K562 (cell line): ENCODE results near the gene MUCL3. TPM values are rescaled to one million over a fixed set of nuclear protein-coding genes. Genes with fewer than 3 reads are reported as not detected.

Experiments
- ARID2 ChIP-seq: fragments of 450-650 bp; IDR thresholded peaks from 2 replicates; pipeline ENCODE4 v1.6.1; 2017; ENCODE audit warnings: antibody characterized with exemption, mild to moderate bottlenecking
- BRF1 ChIP-seq: IDR thresholded peaks from 3 replicates; pipeline ENCODE4 v1.6.1; 2011; ENCODE audit warnings: borderline replicate concordance, mild to moderate bottlenecking; ENCODE audit not compliant: insufficient read length; ENCODE audit errors: extremely low read depth
- CCAR2 ChIP-seq: fragments of 200-400 bp; formaldehyde crosslinking; IDR thresholded peaks from 2 replicates; pipeline ENCODE4 v1.6.1; 2017; ENCODE audit warnings: mild to moderate bottlenecking, low read depth, low read length
- CCNT2 ChIP-seq: IDR thresholded peaks from 2 replicates; pipeline ENCODE4 v1.6.1; 2011; ENCODE audit warnings: borderline replicate concordance, low read depth, mild to moderate bottlenecking, moderate library complexity, mixed read lengths, low read length; ENCODE audit not compliant: insufficient read length; ENCODE audit errors: extremely low read depth
- ESRRA ChIP-seq: fragments of 450-650 bp; IDR thresholded peaks from 2 replicates; pipeline ENCODE4 v1.6.1; 2014; ENCODE audit warnings: low read depth, mild to moderate bottlenecking, moderate library complexity, borderline replicate concordance
- ESRRB ChIP-seq: fragments of 250-450 bp; sonication (Bioruptor Pico); IDR thresholded peaks from 2 replicates; pipeline ENCODE4 v1.5.0; 2020; ENCODE audit warnings: mild to moderate bottlenecking, moderate library complexity, borderline replicate concordance
- FOSL1 ChIP-seq: fragments of 200-800 bp; sonication (Bioruptor generic); conservative IDR thresholded peaks from 2 replicates; pipeline ENCODE4 v1.6.1; 2016; ENCODE audit warnings: missing genetic modification characterization, missing compliant biosample characterization
- HMGN3 ChIP-seq: IDR thresholded peaks from 2 replicates; pipeline ENCODE4 v1.6.1; 2011; ENCODE audit warnings: borderline replicate concordance, low read depth, mild to moderate bottlenecking, mixed read lengths, low read length; ENCODE audit not compliant: insufficient read length; ENCODE audit errors: extremely low read depth
- KLF1 ChIP-seq: fragments of 450-650 bp; IDR thresholded peaks from 2 replicates; pipeline ENCODE4 v1.6.1; 2016; ENCODE audit warnings: missing genetic modification characterization, missing compliant biosample characterization
- LARP7 ChIP-seq: fragments of 450-650 bp; IDR thresholded peaks from 2 replicates; pipeline ENCODE4 v1.6.1; 2016
- NCOA4 ChIP-seq: fragments of 450-650 bp; IDR thresholded peaks from 2 replicates; pipeline ENCODE4 v1.6.1; 2018; ENCODE audit warnings: mild to moderate bottlenecking; ENCODE audit not compliant: partially characterized antibody
- POU5F1 ChIP-seq: fragments of 150-350 bp; IDR thresholded peaks from 2 replicates; pipeline ENCODE4 v1.6.1; 2014; ENCODE audit warnings: borderline replicate concordance, low read length, low read depth, mild to moderate bottlenecking; ENCODE audit not compliant: partially characterized antibody
- SRSF9 ChIP-seq: fragments of 200-400 bp; formaldehyde crosslinking; IDR thresholded peaks from 2 replicates; pipeline ENCODE4 v1.6.1; 2017; ENCODE audit warnings: low read depth, low read length, borderline replicate concordance
- STAG1 ChIP-seq: sonication (generic); formaldehyde crosslinking; IDR thresholded peaks from 2 replicates; pipeline ENCODE4 v1.5.0; 2020; ENCODE audit warnings: missing genetic modification reagents, borderline replicate concordance
- TAF7 ChIP-seq: fragments of 450-650 bp; IDR thresholded peaks from 2 replicates; pipeline ENCODE4 v1.6.1; 2016; ENCODE audit warnings: missing genetic modification characterization, missing compliant biosample characterization
- ZNF217 ChIP-seq: sonication (generic); formaldehyde crosslinking; IDR thresholded peaks from 2 replicates; pipeline ENCODE4 v1.8.0; 2022; ENCODE audit warnings: mild to moderate bottlenecking, missing genetic modification reagents
- ZNF41 ChIP-seq: fragments of 250-450 bp; sonication (Bioruptor Pico); conservative IDR thresholded peaks from 2 replicates; pipeline ENCODE4 v1.4.0; 2020; ENCODE audit warnings: mild to moderate bottlenecking
- ZNF445 ChIP-seq: fragments of 250-450 bp; sonication (Bioruptor Pico); IDR thresholded peaks from 2 replicates; pipeline ENCODE4 v1.4.0; 2020; ENCODE audit warnings: low read depth, mild to moderate bottlenecking, moderate library complexity
- ZNF57 ChIP-seq: fragments of 450-650 bp; formaldehyde crosslinking; IDR thresholded peaks from 2 replicates; pipeline ENCODE4 v1.4.0; 2020; ENCODE audit warnings: mild to moderate bottlenecking, moderate library complexity
- ZNF696 ChIP-seq: fragments of 250-450 bp; sonication (Bioruptor Pico); conservative IDR thresholded peaks from 2 replicates; pipeline ENCODE4 v1.4.0; 2020; ENCODE audit warnings: mild to moderate bottlenecking, moderate library complexity
- polyA plus RNA-seq, 8 experiments: library from polyadenylated mRNA; depleted of rRNA in 4 of 8; stranded (reverse) in 5 of 8; unstranded in 3 of 8; fragments of >200 nt; fragmentation: Nextera tagmentation in 2 of 8; fragmentation: Illumina TruSeq in 1 of 8; extraction: Ambion mirVana in 2 of 8; extraction: Trizol in 1 of 8; gene quantifications; 2 replicates each; pipeline versions ENCODE4 v1.2.1 to v1.2.3, GENCODE V29; 2011 to 2014; ENCODE audit warnings: inconsistent platforms in 1 of 8, missing spikeins in 1 of 8
- total RNA-seq, 7 experiments: library from RNA; depleted of rRNA in 6 of 7; stranded (reverse); fragments of >200 nt in 6 of 7; fragmentation: Illumina TruSeq in 2 of 7; extraction: Trizol in 2 of 7; gene quantifications; 2 replicates each; pipeline versions ENCODE4 v1.2.1 to v1.2.3, GENCODE V29; 2011 to 2021; ENCODE audit warnings: low replicate concordance in 1 of 7
- TF ChIP-seq, protein P1 (sequence below), 3 experiments: IDR thresholded peaks in 2 of 3; conservative IDR thresholded peaks in 1 of 3; 2 replicates each; pipeline ENCODE4 v1.5.1; 2011 to 2012; ENCODE audit warnings: low read length in 3 of 3, mild to moderate bottlenecking in 3 of 3, control low read depth in 2 of 3, improper control_type of control experiment in 1 of 3, inconsistent platforms in 1 of 3, low read depth in 1 of 3, mixed read lengths in 1 of 3, moderate library complexity in 1 of 3; ENCODE audit not compliant: insufficient read depth in 2 of 3
- TF ChIP-seq, protein P2 (sequence below): fragments of 250-450 bp; sonication (Bioruptor Pico); IDR thresholded peaks from 2 replicates; pipeline ENCODE4 v1.5.0; 2021
- TF ChIP-seq, protein P3 (sequence below): fragments of 450-650 bp; IDR thresholded peaks from 2 replicates; pipeline ENCODE4 v1.6.1; 2018; ENCODE audit warnings: mild to moderate bottlenecking, low read depth; ENCODE audit not compliant: partially characterized antibody

Gene MUCL3
- total and polyA plus RNA-seq, 9 of the 15 experiments (the other 6 are each of a cell fraction or from before 2014, with no cell fraction given) = 0.07 TPM; not detected in 8

DNA sequence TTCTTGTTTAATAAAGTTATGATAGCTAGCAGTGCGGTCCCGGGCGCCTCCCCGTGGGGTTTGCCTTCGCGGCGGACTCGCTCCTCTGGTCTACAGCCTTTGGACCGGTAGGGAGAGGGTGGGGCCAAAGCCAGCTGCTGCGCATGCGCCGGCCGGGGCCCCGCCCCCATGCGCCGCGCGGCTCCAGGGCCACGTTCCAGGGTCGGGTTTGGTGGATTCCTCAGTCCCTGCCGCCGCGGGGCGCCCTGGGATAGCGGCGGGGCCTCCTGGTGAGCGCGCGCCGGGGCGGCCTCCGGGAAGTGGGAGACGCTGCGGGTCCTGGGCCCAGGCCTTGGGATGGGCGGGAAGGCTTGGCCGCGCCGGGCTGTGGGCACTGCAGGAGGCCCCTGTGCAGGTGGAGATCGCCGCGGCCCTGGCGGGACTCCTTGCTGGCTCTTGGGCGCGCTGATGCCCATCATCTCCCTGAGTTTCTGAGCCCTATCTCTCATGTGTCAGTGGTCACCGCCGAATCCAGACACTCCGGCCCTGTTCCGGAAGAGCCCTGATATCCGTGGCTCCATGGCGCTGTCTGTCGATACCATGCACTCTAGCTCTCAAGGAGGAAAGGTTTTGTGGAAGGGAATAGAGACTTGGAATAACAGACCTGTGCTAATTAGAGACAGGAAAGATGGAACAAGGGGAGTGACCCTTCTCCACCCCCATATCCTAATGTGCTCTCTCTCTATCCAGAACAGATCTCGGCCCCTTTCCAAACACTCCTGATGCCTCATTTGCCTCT lies 26.5 kb upstream of the MUCL3 start, which contains the start of gene VARS2 (continued):
- peak; percentile 95 for TF ChIP-seq CCNT2
- TF ChIP-seq POU5F1 = peak; percentile 12
- TF ChIP-seq, protein P1, sequence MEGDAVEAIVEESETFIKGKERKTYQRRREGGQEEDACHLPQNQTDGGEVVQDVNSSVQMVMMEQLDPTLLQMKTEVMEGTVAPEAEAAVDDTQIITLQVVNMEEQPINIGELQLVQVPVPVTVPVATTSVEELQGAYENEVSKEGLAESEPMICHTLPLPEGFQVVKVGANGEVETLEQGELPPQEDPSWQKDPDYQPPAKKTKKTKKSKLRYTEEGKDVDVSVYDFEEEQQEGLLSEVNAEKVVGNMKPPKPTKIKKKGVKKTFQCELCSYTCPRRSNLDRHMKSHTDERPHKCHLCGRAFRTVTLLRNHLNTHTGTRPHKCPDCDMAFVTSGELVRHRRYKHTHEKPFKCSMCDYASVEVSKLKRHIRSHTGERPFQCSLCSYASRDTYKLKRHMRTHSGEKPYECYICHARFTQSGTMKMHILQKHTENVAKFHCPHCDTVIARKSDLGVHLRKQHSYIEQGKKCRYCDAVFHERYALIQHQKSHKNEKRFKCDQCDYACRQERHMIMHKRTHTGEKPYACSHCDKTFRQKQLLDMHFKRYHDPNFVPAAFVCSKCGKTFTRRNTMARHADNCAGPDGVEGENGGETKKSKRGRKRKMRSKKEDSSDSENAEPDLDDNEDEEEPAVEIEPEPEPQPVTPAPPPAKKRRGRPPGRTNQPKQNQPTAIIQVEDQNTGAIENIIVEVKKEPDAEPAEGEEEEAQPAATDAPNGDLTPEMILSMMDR (IDR thresholded peaks at IDR 0.05 in 2 of 3, conservative IDR thresholded peaks at IDR 0.05 in 1 of 3; ENCODE audit: insufficient read depth in 2 of 3, low read depth in 1 of 3, low read length in 3 of 3) = peak; percentile 58 to 68 (median 59); a peak in 5 of 6 replicates
- TF ChIP-seq, protein P2, sequence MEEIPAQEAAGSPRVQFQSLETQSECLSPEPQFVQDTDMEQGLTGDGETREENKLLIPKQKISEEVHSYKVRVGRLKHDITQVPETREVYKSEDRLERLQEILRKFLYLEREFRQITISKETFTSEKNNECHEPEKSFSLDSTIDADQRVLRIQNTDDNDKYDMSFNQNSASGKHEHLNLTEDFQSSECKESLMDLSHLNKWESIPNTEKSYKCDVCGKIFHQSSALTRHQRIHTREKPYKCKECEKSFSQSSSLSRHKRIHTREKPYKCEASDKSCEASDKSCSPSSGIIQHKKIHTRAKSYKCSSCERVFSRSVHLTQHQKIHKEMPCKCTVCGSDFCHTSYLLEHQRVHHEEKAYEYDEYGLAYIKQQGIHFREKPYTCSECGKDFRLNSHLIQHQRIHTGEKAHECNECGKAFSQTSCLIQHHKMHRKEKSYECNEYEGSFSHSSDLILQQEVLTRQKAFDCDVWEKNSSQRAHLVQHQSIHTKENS = peak; percentile 86; the same call in 1 of the 2 replicates
- peak; percentile 93 for TF ChIP-seq HMGN3
- TF ChIP-seq ARID2 = no peak
- no peak for TF ChIP-seq SRSF9
- TF ChIP-seq, protein P3, sequence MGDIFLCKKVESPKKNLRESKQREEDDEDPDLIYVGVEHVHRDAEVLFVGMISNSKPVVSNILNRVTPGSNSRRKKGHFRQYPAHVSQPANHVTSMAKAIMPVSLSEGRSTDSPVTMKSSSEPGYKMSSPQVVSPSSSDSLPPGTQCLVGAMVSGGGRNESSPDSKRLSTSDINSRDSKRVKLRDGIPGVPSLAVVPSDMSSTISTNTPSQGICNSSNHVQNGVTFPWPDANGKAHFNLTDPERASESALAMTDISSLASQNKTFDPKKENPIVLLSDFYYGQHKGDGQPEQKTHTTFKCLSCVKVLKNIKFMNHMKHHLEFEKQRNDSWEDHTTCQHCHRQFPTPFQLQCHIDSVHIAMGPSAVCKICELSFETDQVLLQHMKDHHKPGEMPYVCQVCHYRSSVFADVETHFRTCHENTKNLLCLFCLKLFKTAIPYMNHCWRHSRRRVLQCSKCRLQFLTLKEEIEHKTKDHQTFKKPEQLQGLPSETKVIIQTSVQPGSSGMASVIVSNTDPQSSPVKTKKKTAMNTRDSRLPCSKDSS = no peak
- peak; percentile 72 for TF ChIP-seq ZNF41 (CRISPR knock-in tag)
- no peak for TF ChIP-seq ZNF696 (CRISPR knock-in tag)
- peak; percentile 61; the same call in 1 of the 2 replicates for TF ChIP-seq ESRRA
- no peak for TF ChIP-seq ZNF57
- no peak for TF ChIP-seq BRF1
- TF ChIP-seq STAG1 (CRISPR knock-in tag) = no peak; the same call in 1 of the 2 replicates
- peak; percentile 66; the same call in 1 of the 2 replicates for TF ChIP-seq KLF1
- no peak for TF ChIP-seq ESRRB
- 0 out of 2 replicates have a peak, but pooled peaks have one; percentile 17 for TF ChIP-seq FOSL1
- TF ChIP-seq CCAR2 = no peak
- TF ChIP-seq ZNF445 = no peak
- TF ChIP-seq NCOA4 = no peak
- TF ChIP-seq ZNF217 (CRISPR knock-in tag) = no peak
- 0 out of 2 replicates have a peak, but pooled peaks have one; percentile 46 for TF ChIP-seq TAF7
- TF ChIP-seq LARP7 = no peak
